ENCODE data around the gene RHOT2.

Gene RHOT2

DNA sequence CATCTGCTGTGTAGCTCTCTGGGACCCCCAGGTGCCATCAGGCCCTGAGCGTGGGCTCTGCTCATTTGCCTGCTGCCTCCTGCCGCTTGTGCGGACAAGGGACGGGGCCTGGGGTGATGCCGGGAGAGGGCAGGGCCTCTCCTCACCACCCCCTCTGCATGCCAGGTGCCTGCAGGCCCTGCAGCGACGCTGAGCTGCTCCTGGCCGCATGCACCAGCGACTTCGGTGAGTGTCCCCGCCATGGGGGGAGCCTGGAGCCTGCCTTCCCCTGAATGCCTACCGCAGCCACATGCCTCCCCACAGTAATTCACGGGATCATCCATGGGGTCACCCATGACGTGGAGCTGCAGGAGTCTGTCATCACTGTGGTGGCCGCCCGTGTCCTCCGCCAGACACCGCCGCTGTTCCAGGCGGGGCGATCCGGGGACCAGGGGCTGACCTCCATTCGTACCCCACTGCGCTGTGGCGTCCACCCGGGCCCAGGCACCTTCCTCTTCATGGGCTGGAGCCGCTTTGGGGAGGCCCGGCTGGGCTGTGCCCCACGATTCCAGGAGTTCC is 48.9 kb downstream of the RHOT2 start:
- no peak for DNase-seq

DNA sequence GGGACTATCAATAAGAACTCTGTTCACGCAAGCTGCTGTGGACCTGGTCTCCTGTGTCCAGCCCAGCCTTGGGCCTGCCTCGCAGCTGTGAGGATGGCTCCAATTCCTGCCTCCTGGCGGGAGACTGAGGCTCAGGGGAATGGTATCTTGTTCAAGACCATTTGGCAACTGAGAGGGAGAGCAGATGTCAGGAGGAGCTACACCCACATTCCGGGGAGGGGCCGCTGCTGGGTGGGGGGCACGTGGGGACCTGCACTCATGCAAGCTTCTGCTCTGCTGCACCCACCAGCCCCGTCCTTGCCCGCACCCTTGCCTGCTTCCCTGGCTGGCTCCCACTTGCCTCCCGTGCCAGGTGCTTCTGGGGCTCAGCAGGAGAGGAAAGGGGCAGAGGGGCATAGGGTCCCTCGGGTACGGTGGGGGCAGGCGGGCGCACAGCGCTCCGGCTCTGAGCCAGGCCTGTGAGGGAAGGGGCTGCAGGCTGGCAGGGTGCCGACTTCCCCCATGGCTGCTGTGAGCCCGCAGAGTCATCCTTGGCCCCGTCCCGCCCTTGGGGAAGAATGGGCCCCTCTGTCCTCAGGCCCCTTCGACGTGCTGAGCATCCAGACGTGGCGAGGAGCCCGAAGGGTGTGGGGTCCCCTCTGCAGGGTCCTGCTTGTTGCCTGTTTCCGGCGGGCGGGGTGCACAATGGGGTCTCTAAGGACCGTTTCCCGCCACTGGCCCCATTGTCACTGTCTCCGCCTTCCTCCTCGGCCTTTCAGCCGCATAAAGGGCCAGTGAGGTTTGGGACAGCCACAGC is 49.7 kb downstream of the RHOT2 start:
- no peak for DNase-seq

DNA sequence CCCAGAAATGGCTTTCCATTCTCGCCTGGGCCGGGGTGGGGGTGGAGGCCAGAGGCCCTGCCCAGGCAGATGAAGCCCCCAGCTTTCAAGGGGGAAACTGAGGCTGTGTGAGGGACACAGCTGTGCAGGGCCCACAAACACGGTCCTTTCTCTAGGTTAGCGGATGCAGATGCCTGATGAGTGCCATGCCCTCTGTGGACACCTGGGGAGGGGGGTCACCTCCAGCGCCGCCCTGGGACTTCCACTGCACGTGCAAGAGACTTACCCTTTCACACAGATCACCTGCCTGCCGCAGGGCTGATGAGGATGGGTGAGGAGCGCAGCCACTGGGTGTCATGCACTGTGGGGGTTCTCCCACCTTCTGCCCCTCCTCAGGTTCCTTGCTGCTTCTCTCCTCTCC is 50.5 kb downstream of the RHOT2 start:
- DNase-seq = no peak

DNA sequence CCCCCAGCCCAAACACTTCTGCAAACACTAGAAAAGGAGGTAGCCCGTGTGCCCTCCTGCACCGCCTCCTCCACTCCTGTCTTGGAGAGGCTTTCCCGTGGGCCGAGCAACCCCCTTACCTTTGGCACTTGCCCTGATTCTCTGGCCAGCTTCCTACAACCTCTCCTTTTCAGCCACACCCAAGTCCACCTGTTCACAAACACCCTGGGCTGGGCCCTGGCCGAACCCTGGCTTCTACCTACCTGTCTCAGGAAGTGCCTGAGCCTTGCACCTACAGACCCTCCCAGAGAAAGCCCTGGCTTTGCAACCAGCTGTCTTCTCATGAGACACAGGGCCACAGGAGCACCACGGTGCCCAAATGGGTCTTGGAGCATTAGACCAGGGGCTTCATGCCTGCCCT is 51.0 kb downstream of the RHOT2 start:
- DNase-seq = no peak

DNA sequence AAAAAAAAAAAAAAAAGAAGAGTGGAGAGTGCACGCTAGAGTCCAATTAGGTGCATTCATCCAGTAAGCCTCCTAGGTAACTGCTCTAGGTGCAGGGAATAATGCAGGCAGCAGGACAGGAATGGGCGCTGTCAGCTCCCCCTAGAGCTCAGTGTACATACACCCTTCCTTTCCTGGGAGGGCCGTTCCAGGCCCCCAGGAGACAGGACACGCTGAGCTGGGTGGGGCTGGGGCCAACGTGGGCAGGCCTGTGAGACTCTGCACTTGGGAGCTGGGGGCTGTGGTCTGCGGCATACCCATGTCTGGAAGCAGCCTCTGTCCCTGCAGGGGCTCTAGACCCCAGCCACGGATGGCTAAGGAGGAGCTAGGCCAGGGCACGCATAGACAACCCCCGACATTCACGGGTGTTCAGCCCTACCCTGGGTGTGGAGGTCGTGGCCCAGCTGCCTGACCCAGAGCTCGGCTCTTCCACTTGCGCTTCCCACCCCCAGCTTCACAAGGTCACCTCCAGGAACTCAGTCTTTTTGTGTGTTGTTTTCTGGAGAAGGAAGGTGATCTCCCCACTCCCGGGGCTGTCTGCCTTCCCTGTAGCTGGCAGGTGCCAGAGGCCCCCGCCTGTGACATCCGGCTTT is 52.0 kb downstream of the RHOT2 start:
- no peak for DNase-seq

DNA sequence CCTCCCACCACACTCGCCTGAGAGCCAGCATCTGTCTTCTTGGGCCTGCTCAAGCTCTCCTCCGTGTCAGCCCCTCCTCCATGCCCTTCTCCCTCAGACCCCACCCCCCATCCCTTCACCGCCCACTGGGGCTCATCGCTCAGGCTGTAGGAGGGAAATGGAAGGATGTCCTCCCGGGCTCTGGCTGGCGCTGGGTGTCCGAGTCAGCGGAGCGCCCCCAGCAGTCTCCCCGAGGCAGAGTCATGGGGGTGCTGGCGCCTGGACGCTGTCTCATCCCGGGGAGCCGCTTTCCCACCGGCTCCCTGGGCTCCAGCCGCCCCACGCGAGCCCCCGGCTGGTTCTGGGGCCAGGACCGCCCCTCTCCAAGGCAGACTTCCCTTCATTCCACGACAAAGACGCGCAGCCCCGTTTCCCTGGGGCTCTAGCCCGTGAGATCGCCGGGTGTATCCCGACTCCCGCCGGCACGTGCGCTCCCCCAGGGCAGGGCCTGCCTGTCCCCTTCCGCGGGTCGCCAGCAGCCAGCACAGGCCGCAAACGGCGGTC is 52.6 kb downstream of the RHOT2 start:
- DNase-seq = peak in 1 of 2 experiments; percentile 26

DNA sequence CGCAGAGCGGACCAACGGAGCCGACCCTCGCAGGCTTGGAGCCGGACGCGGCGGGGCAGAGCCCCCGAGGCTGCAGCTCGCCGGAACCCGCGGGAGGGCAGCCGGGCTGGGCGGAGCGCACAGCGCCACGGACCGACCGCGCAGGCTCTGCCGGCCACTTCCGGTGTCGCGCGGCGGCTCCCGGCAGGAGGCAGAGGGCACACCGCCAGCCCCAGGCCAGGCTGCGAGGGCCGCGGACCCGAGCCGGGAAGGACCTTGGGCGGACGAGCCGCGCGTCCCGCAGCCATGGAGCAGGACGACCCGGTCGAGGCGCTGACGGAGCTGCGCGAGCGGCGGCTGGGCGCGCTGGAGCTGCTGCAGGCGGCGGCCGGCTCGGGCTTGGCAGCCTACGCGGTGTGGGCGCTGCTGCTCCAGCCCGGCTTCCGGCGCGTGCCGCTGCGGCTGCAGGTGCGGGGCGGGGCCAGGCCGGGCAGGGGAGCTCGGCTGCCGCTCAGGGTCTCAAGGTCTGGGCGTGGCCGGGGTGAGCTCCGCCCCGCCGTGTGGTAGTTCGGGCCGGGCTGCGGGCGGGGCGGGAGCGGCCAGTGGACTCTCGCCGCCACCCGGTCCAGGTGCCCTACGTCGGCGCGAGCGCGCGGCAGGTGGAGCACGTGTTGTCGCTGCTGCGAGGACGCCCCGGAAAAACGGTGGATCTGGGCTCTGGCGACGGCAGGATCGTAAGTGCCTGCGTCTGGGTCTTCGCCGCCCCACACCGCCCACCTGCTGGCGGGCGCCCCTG is 53.2 kb downstream of the RHOT2 start, which contains the start of gene ANTKMT:
TSS of gene ANTKMT (plus strand) at position 157 of the 775 bp plus-strand sequence. CDS start at position 286, 129 bp downstream.
- peak in 1 of 2 experiments; percentile 35 for DNase-seq

DNA sequence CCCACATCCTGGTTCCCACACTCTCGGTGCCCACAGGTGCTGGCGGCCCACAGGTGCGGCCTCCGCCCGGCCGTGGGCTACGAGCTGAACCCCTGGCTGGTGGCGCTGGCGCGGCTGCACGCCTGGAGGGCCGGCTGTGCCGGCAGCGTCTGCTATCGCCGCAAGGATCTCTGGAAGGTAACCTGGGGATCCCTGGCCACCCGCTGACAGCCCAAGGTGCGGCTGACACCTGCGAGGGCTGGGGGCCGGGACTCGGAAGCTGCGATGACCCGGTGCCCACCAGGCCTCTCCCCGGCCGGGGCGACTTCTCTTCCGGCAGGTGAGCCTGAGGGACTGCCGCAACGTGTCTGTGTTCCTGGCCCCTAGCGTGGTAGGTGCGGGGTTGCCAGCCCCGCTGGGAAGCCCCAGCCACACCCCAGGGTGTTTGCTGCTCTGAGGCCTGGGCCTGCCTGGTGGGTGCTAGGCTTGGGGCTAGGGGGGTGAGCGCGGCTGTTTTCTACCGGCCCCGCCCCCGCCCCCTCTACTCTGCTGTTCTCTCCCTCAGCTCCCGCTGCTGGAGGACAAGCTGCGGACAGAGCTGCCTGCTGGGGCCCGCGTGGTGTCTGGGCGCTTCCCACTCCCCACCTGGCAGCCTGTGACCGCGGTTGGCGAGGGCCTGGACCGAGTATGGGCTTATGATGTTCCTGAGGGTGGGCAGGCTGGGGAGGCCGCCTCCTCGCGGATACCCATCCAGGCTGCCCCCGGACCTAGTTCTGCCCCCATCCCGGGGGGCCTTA is 54.0 kb downstream of the RHOT2 start:
- no peak for DNase-seq

DNA sequence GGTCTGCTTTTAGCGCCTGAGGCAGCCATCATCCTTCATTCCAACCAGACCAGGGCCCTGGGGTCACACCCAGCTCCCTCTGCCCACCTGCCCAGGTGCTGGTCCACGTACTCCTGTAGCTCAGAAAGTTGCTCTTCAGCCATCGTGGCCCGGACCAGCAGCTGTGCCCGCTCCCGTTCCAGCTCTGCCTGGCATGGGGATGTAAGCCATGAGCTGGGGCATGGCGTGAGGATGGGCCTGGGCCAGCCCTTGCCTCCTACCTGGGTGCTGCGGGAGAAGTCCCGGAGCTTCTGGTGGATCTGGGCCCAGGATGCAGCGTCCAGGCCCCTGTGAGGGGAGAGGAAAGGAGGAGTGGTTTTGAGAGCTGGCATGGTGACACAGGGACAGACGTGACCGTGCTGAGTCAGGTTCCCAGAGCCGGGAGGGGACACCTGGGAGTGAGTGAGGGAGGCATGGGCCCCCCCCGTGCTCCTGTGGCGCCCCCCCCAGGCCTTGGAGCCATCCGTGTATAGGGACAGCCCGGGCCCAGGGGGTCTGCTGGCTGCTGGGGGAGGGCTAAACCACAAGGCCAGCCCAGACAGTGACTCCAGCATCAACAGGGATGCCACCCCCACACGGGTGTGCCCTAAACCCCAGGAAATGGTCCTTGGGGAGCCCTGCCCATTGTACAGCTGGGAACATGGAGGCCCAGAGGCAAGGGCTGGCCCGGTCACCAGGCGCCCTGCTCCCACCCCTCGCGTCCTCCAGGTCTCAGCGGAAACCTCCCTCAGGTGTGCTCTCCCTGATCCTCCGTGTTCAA is 55.1 kb downstream of the RHOT2 start:
- DNase-seq = no peak

DNA sequence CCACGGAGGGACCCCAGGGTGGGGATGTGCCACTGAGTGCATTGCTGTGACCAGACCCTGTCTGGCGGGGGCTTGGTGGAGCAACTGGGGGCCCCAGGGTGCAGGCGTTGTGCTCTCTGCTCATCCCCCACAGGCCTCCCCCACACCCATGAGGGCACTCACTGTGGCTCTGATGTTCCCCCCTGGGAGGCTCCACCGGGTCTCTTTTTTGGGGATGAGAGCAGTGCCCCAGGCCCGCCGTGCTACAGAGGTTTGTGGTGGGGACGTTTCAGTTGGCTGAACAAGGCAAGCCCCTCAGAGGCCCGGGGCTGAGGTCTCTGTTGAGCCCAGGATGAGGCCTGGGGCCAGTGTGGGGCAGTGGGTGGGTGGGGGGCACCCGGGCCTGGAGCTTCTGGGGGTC is 55.8 kb downstream of the RHOT2 start:
- no peak for DNase-seq
